Keratinocyte (primary cell): Measurements from ENCODE around the gene EPAS1. TPM values are rescaled to one million over a fixed set of nuclear protein-coding genes. Genes with fewer than 3 reads are reported as not detected.

Experiments
- DNase-seq: peaks from one replicate; pipeline ENCODE4 v3.0.0-alpha.2; 2011; ENCODE audit warnings: low read depth, missing footprints, low spot score
- FAIRE-seq: peaks from 2 replicates; lab custom pipeline; 2011; peaks lifted over from hg19 to GRCh38; lab: Jason Lieb, UNC
- H2AFZ ChIP-seq: 2 replicates; pipeline ENCODE4 v1.6.0; 2012; ENCODE audit warnings: low read length, control low read depth, inconsistent platforms; ENCODE audit not compliant: control insufficient read depth
- H3K27ac ChIP-seq: 2 replicates; pipeline ENCODE4 v1.5.1; 2011; ENCODE audit warnings: low read length; ENCODE audit not compliant: control insufficient read depth, insufficient read depth
- H3K27me3 ChIP-seq: 3 replicates; pipeline ENCODE4 v1.6.0; 2011; ENCODE audit warnings: low read length; ENCODE audit not compliant: control insufficient read depth, insufficient read depth; ENCODE audit errors: extremely low read depth
- H3K36me3 ChIP-seq, 2 experiments: 2 replicates in 1 of 2; 3 replicates in 1 of 2; pipeline ENCODE4 v1.5.1; 2011; ENCODE audit warnings: low read length in 2 of 2, mild to moderate bottlenecking in 1 of 2; ENCODE audit not compliant: control insufficient read depth in 2 of 2, insufficient read depth in 2 of 2; ENCODE audit errors: extremely low read depth in 1 of 2
- H3K4me1 ChIP-seq: 3 replicates; pipeline ENCODE4 v1.5.1; 2011; ENCODE audit warnings: low read length; ENCODE audit not compliant: control insufficient read depth, insufficient read depth; ENCODE audit errors: extremely low read depth
- H3K4me2 ChIP-seq: 3 replicates; pipeline ENCODE4 v1.6.0; 2011; ENCODE audit warnings: low read depth, low read length; ENCODE audit not compliant: control insufficient read depth, insufficient read depth; ENCODE audit errors: extremely low read depth
- H3K4me3 ChIP-seq, 3 experiments: fragments of 200-600 bp in 1 of 3; sonication (generic) in 1 of 3; 2 replicates in 2 of 3; 3 replicates in 1 of 3; pipeline ENCODE4 v1.5.1; 2011 to 2016; ENCODE audit warnings: low read length in 3 of 3, mild to moderate bottlenecking in 3 of 3, control low read depth in 2 of 3, inconsistent platforms in 1 of 3, low read depth in 1 of 3, mixed read lengths in 1 of 3, mixed run types in 1 of 3, moderate library complexity in 1 of 3; ENCODE audit not compliant: control insufficient read depth in 2 of 3, insufficient read depth in 2 of 3; ENCODE audit errors: extremely low read depth in 1 of 3
- H3K79me2 ChIP-seq: 2 replicates; pipeline ENCODE4 v1.6.0; 2012; ENCODE audit warnings: low read length; ENCODE audit not compliant: control insufficient read depth, insufficient read depth
- H3K9ac ChIP-seq: 3 replicates; pipeline ENCODE4 v1.6.0; 2011; ENCODE audit warnings: low read length; ENCODE audit not compliant: control insufficient read depth, insufficient read depth; ENCODE audit errors: extremely low read depth
- H3K9me1 ChIP-seq: 3 replicates; pipeline ENCODE4 v1.6.0; 2011; ENCODE audit warnings: low read length; ENCODE audit not compliant: control insufficient read depth, insufficient read depth; ENCODE audit errors: extremely low read depth
- H3K9me3 ChIP-seq: 2 replicates; pipeline ENCODE4 v1.5.1; 2012; ENCODE audit warnings: low read depth, low read length; ENCODE audit not compliant: control insufficient read depth
- H4K20me1 ChIP-seq: 3 replicates; pipeline ENCODE4 v1.6.0; 2011; ENCODE audit warnings: low read length; ENCODE audit not compliant: control insufficient read depth, insufficient read depth; ENCODE audit errors: extremely low read depth
- EZH2 ChIP-seq: IDR thresholded peaks from one replicate; pipeline ENCODE4 v1.6.1; 2012; ENCODE audit warnings: inconsistent platforms, mild to moderate bottlenecking, low read length, moderate library complexity
- dilution Hi-C: fragments of 300-500 bp; cut with MboI; formaldehyde crosslinking; loops from one replicate; pipeline ENCODE4 v1.7.0; 2020; ENCODE audit warnings: low sequenced_read_pairs; ENCODE audit not compliant: extremely low pct_ligation_motif_present
- polyA plus RNA-seq, 5 experiments: library from polyadenylated mRNA; depleted of rRNA in 3 of 5; stranded (reverse) in 3 of 5; stranded (forward) in 1 of 5; unstranded in 1 of 5; fragments of >200 nt; gene quantifications; 1 replicate in 1 of 5; 2 replicates in 3 of 5; 3 replicates in 1 of 5; pipeline versions ENCODE4 v1.2.1 to v1.2.3, GENCODE V29; 2011 to 2012; ENCODE audit warnings: missing spikeins in 2 of 5, low read depth in 1 of 5, low replicate concordance in 1 of 5
- TF ChIP-seq, protein P1 (sequence below), 3 experiments: IDR thresholded peaks in 1 of 3; conservative IDR thresholded peaks in 1 of 3; optimal IDR thresholded peaks in 1 of 3; 2 replicates in 2 of 3; 3 replicates in 1 of 3; pipeline versions ENCODE3 to v1.5.1; 2011; ENCODE audit warnings: low read length in 3 of 3, mild to moderate bottlenecking in 3 of 3, moderate library complexity in 2 of 3, control low read depth in 1 of 3, inconsistent platforms in 1 of 3; ENCODE audit not compliant: insufficient read depth in 2 of 3; ENCODE audit errors: extremely low read depth in 1 of 3

Gene EPAS1
- polyA plus RNA-seq, 1 donor (not counting 4 experiments of a cell fraction or from before 2014, with no cell fraction given): 96.7 TPM

DNA sequence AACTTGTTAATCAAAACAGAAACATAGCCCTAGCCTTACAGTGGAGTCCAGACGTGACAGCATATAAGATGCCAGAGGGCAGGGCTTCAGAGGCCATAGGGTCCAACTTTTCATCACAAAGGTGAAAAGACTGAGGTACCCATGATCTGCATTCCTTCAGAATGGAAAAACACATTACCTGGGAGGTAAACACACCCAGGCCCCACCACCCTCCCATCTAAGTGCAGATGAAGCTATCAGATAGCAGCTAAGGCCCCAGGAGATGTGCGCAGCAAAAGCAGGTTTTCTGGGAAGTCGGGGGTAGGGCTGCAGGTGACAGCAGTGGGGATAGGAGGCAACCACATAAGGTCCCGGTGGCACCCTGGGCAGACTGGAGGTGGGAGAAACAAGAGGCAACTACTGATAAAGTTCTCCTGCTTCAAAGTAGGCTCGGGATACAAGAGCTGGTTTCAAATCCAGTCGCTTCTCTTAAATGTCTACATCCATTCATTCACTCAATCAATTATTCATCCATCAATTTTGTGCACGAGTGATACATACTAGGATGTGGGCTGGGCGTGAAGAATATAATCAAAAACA is 107.1 kb downstream of the EPAS1 start:
- no peaks in the 10 kb centered on the region for H3K79me2 ChIP-seq
- dilution Hi-C loops: no loop called here
- H3K27me3 ChIP-seq: no peaks in the 10 kb centered on the region
- no peak overlapping the region for H2AFZ ChIP-seq
- H3K4me2 ChIP-seq: no peak overlapping the region
- no peaks in the 10 kb centered on the region for H3K9me3 ChIP-seq
- FAIRE-seq (no peak), DNase-seq (no peak)
- H3K4me3 ChIP-seq: no peak overlapping the region
- H3K36me3 ChIP-seq: no peaks in the 10 kb centered on the region
- H4K20me1 ChIP-seq: no peaks in the 10 kb centered on the region
- no peaks in the 10 kb centered on the region for H3K9me1 ChIP-seq
- no peak overlapping the region for H3K27ac ChIP-seq
- peaks cover 8% of the 10 kb centered on the region for H3K4me1 ChIP-seq
- no peak overlapping the region for H3K9ac ChIP-seq
- no peak for TF ChIP-seq EZH2
- TF ChIP-seq, protein P1, sequence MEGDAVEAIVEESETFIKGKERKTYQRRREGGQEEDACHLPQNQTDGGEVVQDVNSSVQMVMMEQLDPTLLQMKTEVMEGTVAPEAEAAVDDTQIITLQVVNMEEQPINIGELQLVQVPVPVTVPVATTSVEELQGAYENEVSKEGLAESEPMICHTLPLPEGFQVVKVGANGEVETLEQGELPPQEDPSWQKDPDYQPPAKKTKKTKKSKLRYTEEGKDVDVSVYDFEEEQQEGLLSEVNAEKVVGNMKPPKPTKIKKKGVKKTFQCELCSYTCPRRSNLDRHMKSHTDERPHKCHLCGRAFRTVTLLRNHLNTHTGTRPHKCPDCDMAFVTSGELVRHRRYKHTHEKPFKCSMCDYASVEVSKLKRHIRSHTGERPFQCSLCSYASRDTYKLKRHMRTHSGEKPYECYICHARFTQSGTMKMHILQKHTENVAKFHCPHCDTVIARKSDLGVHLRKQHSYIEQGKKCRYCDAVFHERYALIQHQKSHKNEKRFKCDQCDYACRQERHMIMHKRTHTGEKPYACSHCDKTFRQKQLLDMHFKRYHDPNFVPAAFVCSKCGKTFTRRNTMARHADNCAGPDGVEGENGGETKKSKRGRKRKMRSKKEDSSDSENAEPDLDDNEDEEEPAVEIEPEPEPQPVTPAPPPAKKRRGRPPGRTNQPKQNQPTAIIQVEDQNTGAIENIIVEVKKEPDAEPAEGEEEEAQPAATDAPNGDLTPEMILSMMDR (optimal IDR thresholded peaks at IDR 0.05 in 1 of 3, IDR thresholded peaks at IDR 0.05 in 1 of 3, conservative IDR thresholded peaks at IDR 0.05 in 1 of 3; ENCODE audit: extremely low read depth in 1 of 3, insufficient read depth in 2 of 3, low read length in 3 of 3): no peak

DNA sequence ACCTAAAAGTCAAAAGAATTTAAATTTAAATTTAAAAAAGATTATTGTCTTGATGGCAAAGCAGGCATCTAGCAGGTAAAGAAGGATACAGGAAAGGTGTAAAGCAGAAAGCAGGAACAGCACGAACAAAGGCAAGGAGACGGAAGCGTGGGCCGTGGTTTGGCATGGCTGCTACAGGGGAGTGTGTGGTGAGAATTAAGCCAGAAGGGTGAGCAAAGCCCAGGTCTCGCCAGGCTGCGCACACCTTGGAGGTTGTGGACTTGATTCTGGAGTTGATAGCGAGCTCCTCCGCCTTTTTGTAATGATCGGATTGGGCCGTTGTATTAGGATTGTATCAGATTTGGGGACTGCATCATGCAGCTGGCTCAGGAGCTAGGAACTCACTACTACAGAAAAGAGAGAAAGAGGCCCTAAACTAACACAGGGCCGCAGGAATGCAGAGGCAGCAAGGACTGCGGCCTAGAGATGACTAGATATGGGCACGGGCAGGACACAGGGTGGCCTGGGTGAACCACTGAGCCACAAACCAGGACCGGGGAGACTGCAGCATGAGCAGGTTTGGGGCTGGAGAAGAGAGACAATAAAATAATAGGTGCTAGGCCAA is 110.7 kb downstream of the EPAS1 start:
- H3K4me3 ChIP-seq: no peak overlapping the region
- H2AFZ ChIP-seq: no peak overlapping the region
- H3K9me1 ChIP-seq: no peaks in the 10 kb centered on the region
- H3K36me3 ChIP-seq: no peaks in the 10 kb centered on the region
- H3K27me3 ChIP-seq: no peaks in the 10 kb centered on the region
- no peaks in the 10 kb centered on the region for H3K79me2 ChIP-seq
- no peak overlapping the region for H3K9ac ChIP-seq
- H3K9me3 ChIP-seq: no peaks in the 10 kb centered on the region
- FAIRE-seq (no peak), DNase-seq (no peak)
- peaks cover 14% of the 10 kb centered on the region for H3K4me1 ChIP-seq
- H3K27ac ChIP-seq: no peak overlapping the region
- dilution Hi-C loops: no loop called here
- no peaks in the 10 kb centered on the region for H4K20me1 ChIP-seq
- no peak overlapping the region for H3K4me2 ChIP-seq
- TF ChIP-seq, protein P1 (optimal IDR thresholded peaks at IDR 0.05 in 1 of 3, IDR thresholded peaks at IDR 0.05 in 1 of 3, conservative IDR thresholded peaks at IDR 0.05 in 1 of 3; ENCODE audit: extremely low read depth in 1 of 3, insufficient read depth in 2 of 3, low read length in 3 of 3): no peak
- no peak for TF ChIP-seq EZH2
